GM12874 (cell line): Measurements from ENCODE around the gene KRT13.

ENCODE experiments used
- CTCF ChIP-seq: IDR thresholded peaks from 2 replicates; pipeline ENCODE4 v1.5.1; 2011; ENCODE audit warnings: low read depth, mild to moderate bottlenecking, control low read depth, low read length, moderate library complexity; ENCODE audit not compliant: insufficient read depth

The KRT13 gene

GRCh38 chr17:41535764-41536481, 30.5 kb upstream of the KRT13 start:
- no peak for TF ChIP-seq CTCF

- TF ChIP-seq CTCF = no peak
These were observed 29.6 kb upstream of the KRT13 start for GRCh38 chr17:41534899-41535546.

GRCh38 chr17:41533613-41534012, 28.2 kb upstream of the KRT13 start:
- no peak for TF ChIP-seq CTCF

- no peak for TF ChIP-seq CTCF
These were observed 27.6 kb upstream of the KRT13 start for GRCh38 chr17:41532947-41533570.

GRCh38 chr17:41531993-41532392, 26.6 kb upstream of the KRT13 start:
- no peak for TF ChIP-seq CTCF

- no peak for TF ChIP-seq CTCF
These were observed 24.9 kb upstream of the KRT13 start for GRCh38 chr17:41530062-41531048.
